ENCODE data around the gene RNF152.

Gene RNF152

GRCh38 chr18:61860302-61860701 is 32.5 kb downstream of the RNF152 start:
- H3K4me1 ChIP-seq, result peaks cover 0 to 77% (median 11%) of the 10 kb centered on the region in 4 donors
- no peaks in the 10 kb centered on the region for H3K9me3 ChIP-seq
- TF ChIP-seq CTCF (IDR thresholded peaks at IDR 0.05), result no peak
- intact Hi-C loops (cut with DNase I; ENCODE audit: low total_unique reads), result no loop called here
- no peak overlapping the region for H3K27ac ChIP-seq
- no peak for DNase-seq
- H3K4me3 ChIP-seq, result no peak overlapping the region
- H3K36me3 ChIP-seq, result peaks cover 0 to 4% (median 0%) of the 10 kb centered on the region in 3 donors
- H3K27me3 ChIP-seq, result no peaks in the 10 kb centered on the region

- no peak for DNase-seq
- TF ChIP-seq CTCF (IDR thresholded peaks at IDR 0.05), result no peak
- H3K36me3 ChIP-seq, result peaks cover 0 to 4% (median 0%) of the 10 kb centered on the region in 3 donors
- no peaks in the 10 kb centered on the region for H3K9me3 ChIP-seq
- H3K27ac ChIP-seq, result no peak overlapping the region
- intact Hi-C loops (cut with DNase I; ENCODE audit: low total_unique reads), result no loop called here
- H3K4me3 ChIP-seq, result no peak overlapping the region
- no peaks in the 10 kb centered on the region for H3K27me3 ChIP-seq
- H3K4me1 ChIP-seq, result peaks cover 0 to 77% (median 12%) of the 10 kb centered on the region in 4 donors
Observed at GRCh38 chr18:61859113-61859512, 33.7 kb downstream of the RNF152 start.

- no peak for TF ChIP-seq CTCF (IDR thresholded peaks at IDR 0.05)
- no peak overlapping the region for H3K27ac ChIP-seq
- H3K36me3 ChIP-seq, result peaks cover 0 to 4% (median 0%) of the 10 kb centered on the region in 3 donors
- no peaks in the 10 kb centered on the region for H3K9me3 ChIP-seq
- intact Hi-C loops (cut with DNase I; ENCODE audit: low total_unique reads), result no loop called here
- DNase-seq, result no peak
- no peaks in the 10 kb centered on the region for H3K27me3 ChIP-seq
- H3K4me1 ChIP-seq, result peaks cover 0 to 88% (median 29%) of the 10 kb centered on the region in 4 donors
- no peak overlapping the region for H3K4me3 ChIP-seq
Observed at GRCh38 chr18:61856678-61857077, 36.1 kb downstream of the RNF152 start.

- peaks cover 0 to 90% (median 33%) of the 10 kb centered on the region in 4 donors for H3K4me1 ChIP-seq
- no peaks in the 10 kb centered on the region for H3K9me3 ChIP-seq
- intact Hi-C loops (cut with DNase I; ENCODE audit: low total_unique reads), result no loop called here
- H3K27ac ChIP-seq, result no peak overlapping the region
- DNase-seq, result no peak
- TF ChIP-seq CTCF (IDR thresholded peaks at IDR 0.05), result no peak
- H3K27me3 ChIP-seq, result no peaks in the 10 kb centered on the region
- no peak overlapping the region for H3K4me3 ChIP-seq
- H3K36me3 ChIP-seq, result peaks cover 0 to 4% (median 0%) of the 10 kb centered on the region in 3 donors
Observed at GRCh38 chr18:61855449-61856378, 37.1 kb downstream of the RNF152 start.

- Histone ChIP-seq H3K27me3 (no peaks in the 10 kb centered on the region), H3K27ac (no peak overlapping the region), H3K9me3 (no peaks in the 10 kb centered on the region), H3K4me3 (no peak overlapping the region), H3K36me3 (peaks cover 0 to 4% (median 0%) of the 10 kb centered on the region in 3 donors), H3K4me1 (peaks cover 0 to 93% (median 36%) of the 10 kb centered on the region in 4 donors)
- no peak for TF ChIP-seq CTCF (IDR thresholded peaks at IDR 0.05)
- intact Hi-C loops (cut with DNase I; ENCODE audit: low total_unique reads), result no loop called here
- no peak for DNase-seq
Observed at GRCh38 chr18:61854578-61855448, 38.0 kb downstream of the RNF152 start.

Measured in tibial artery (tissue), 4 donors.